Measurements from ENCODE around the gene PPP1R1A.

DNA sequence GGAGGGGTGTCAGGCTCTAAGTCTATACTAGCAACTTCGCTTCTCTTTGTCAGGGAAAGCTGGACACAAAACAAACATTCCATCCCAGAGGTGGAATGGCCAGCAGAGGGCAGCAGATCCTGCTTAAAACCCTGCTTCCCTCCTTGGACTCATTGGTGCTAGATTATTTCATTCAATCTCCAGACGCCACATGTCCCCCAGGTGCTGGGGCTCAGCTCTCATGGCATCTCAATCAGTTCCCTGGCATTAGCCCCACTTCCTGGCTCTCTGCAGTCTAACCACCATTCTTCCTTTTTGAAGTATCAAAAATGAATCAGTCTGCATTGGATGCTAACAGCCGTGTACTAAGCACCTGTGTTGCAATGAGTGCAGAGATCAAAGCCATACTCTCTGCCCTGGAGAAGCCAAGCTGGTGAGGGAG lies 8.1 kb upstream of the PPP1R1A start:
- no peak for TF ChIP-seq POLR2A (IDR thresholded peaks at IDR 0.05; ENCODE audit: low read depth)
- TF ChIP-seq, protein P1, sequence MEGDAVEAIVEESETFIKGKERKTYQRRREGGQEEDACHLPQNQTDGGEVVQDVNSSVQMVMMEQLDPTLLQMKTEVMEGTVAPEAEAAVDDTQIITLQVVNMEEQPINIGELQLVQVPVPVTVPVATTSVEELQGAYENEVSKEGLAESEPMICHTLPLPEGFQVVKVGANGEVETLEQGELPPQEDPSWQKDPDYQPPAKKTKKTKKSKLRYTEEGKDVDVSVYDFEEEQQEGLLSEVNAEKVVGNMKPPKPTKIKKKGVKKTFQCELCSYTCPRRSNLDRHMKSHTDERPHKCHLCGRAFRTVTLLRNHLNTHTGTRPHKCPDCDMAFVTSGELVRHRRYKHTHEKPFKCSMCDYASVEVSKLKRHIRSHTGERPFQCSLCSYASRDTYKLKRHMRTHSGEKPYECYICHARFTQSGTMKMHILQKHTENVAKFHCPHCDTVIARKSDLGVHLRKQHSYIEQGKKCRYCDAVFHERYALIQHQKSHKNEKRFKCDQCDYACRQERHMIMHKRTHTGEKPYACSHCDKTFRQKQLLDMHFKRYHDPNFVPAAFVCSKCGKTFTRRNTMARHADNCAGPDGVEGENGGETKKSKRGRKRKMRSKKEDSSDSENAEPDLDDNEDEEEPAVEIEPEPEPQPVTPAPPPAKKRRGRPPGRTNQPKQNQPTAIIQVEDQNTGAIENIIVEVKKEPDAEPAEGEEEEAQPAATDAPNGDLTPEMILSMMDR (IDR thresholded peaks at IDR 0.05) = peak; percentile 71 to 94 (median 72)

All from esophagus muscularis mucosa (tissue), 3 donors.